SK-N-MC (cell line): ENCODE data around the gene BEAN1.

Experiments
- DNase-seq: peaks from one replicate; pipeline ENCODE4 v3.0.0-alpha.2; 2011; ENCODE audit warnings: low read depth, low spot score
- H3K27ac ChIP-seq: fragments of 200-600 bp; sonication (generic); 2 replicates; pipeline ENCODE4 v1.5.1; 2016; ENCODE audit warnings: mixed run types
- H3K36me3 ChIP-seq: fragments of 200-600 bp; sonication (generic); 2 replicates; pipeline ENCODE4 v1.6.1; 2017; ENCODE audit warnings: antibody characterized with exemption, low read length, mixed read lengths; ENCODE audit not compliant: insufficient read depth
- H3K4me3 ChIP-seq: fragments of 200-600 bp; sonication (generic); 2 replicates; pipeline ENCODE4 v1.5.1; 2016
- H3K9ac ChIP-seq: fragments of 200-600 bp; sonication (generic); 2 replicates; pipeline ENCODE4 v1.8.0; 2017; ENCODE audit warnings: mixed run types, mixed read lengths; ENCODE audit not compliant: insufficient read length
- H3K9me3 ChIP-seq: fragments of 200-600 bp; sonication (generic); 2 replicates; pipeline ENCODE4 v1.6.1; 2017; ENCODE audit warnings: low read depth, mild to moderate bottlenecking, antibody characterized with exemption, low read length, moderate library complexity, mixed read lengths
- EZH2 ChIP-seq: fragments of 200-600 bp; sonication (generic); IDR thresholded peaks from one replicate; pipeline ENCODE4 v1.6.1; 2017; ENCODE audit warnings: antibody characterized with exemption
- FOXP2 ChIP-seq: optimal IDR thresholded peaks from 2 replicates; pipeline ENCODE3; 2011; ENCODE audit warnings: mild to moderate bottlenecking, moderate library complexity; ENCODE audit not compliant: insufficient read depth; ENCODE audit errors: extremely low read length, control extremely low read depth
- POLR2AphosphoS5 ChIP-seq: IDR thresholded peaks from 2 replicates; pipeline ENCODE4 v1.6.1; 2012; ENCODE audit warnings: mild to moderate bottlenecking, low read depth, low read length, borderline replicate concordance

The BEAN1 gene

GRCh38 chr16:66402166-66402565 is 24.9 kb upstream of the BEAN1 start:
- no peak overlapping the region for H3K4me3 ChIP-seq
- TF ChIP-seq POLR2AphosphoS5 (no peak), EZH2 (no peak), FOXP2 (no peak)
- H3K27ac ChIP-seq = no peak overlapping the region
- DNase-seq = no peak
- H3K9me3 ChIP-seq = no peaks in the 10 kb centered on the region
- no peak overlapping the region for H3K9ac ChIP-seq
- H3K36me3 ChIP-seq = no peaks in the 10 kb centered on the region

- no peak for DNase-seq
- Histone ChIP-seq H3K27ac (no peak overlapping the region), H3K36me3 (no peaks in the 10 kb centered on the region), H3K4me3 (no peak overlapping the region), H3K9ac (no peak overlapping the region), H3K9me3 (no peaks in the 10 kb centered on the region)
- no peak for TF ChIP-seq FOXP2
- TF ChIP-seq EZH2 = no peak
- no peak for TF ChIP-seq POLR2AphosphoS5
These were observed 24.4 kb upstream of the BEAN1 start for GRCh38 chr16:66402591-66403230.

GRCh38 chr16:66403531-66404145 is 23.5 kb upstream of the BEAN1 start:
- Histone ChIP-seq H3K9ac (no peak overlapping the region), H3K27ac (no peak overlapping the region), H3K36me3 (no peaks in the 10 kb centered on the region), H3K9me3 (no peaks in the 10 kb centered on the region), H3K4me3 (no peak overlapping the region)
- no peak for DNase-seq
- TF ChIP-seq POLR2AphosphoS5 (no peak), EZH2 (no peak), FOXP2 (no peak)

GRCh38 chr16:66405057-66405783 is 21.9 kb upstream of the BEAN1 start:
- Histone ChIP-seq H3K9ac (no peak overlapping the region), H3K9me3 (no peaks in the 10 kb centered on the region), H3K4me3 (no peak overlapping the region), H3K36me3 (no peaks in the 10 kb centered on the region), H3K27ac (no peak overlapping the region)
- no peak for DNase-seq
- no peak for TF ChIP-seq POLR2AphosphoS5
- TF ChIP-seq EZH2 = no peak
- TF ChIP-seq FOXP2 = no peak

- peak overlapping the region; percentile 2 for H3K9ac ChIP-seq
- no peak for DNase-seq
- no peak for TF ChIP-seq POLR2AphosphoS5
- TF ChIP-seq EZH2 = no peak
- no peak for TF ChIP-seq FOXP2
- peak overlapping the region; percentile 84 for H3K4me3 ChIP-seq
- H3K36me3 ChIP-seq = no peaks in the 10 kb centered on the region
- H3K9me3 ChIP-seq = no peaks in the 10 kb centered on the region
- no peak overlapping the region for H3K27ac ChIP-seq
These were observed 20.4 kb upstream of the BEAN1 start for GRCh38 chr16:66406534-66407221.

GRCh38 chr16:66408163-66409048 is 18.7 kb upstream of the BEAN1 start:
- H3K27ac ChIP-seq = peak overlapping the region; percentile 70
- TF ChIP-seq EZH2 = no peak
- no peak for TF ChIP-seq FOXP2
- TF ChIP-seq POLR2AphosphoS5 = no peak
- peak overlapping the region; percentile 55 for H3K9ac ChIP-seq
- H3K4me3 ChIP-seq = peak overlapping the region; percentile 66
- no peaks in the 10 kb centered on the region for H3K36me3 ChIP-seq
- peak; percentile 34 for DNase-seq
- H3K9me3 ChIP-seq = no peaks in the 10 kb centered on the region

GRCh38 chr16:66409156-66409555 is 17.9 kb upstream of the BEAN1 start:
- Histone ChIP-seq H3K36me3 (no peaks in the 10 kb centered on the region), H3K27ac (no peak overlapping the region), H3K9ac (no peak overlapping the region), H3K4me3 (no peak overlapping the region; the same call in 1 of the 2 replicates), H3K9me3 (no peaks in the 10 kb centered on the region)
- TF ChIP-seq POLR2AphosphoS5 (no peak), FOXP2 (no peak), EZH2 (no peak)
- DNase-seq = no peak
